RWPE1 (cell line): ENCODE results near the gene CIAO2A.

Experiments used
- CTCF ChIA-PET: fragments of 350-600 bp; sonication (Branson Sonifier 250); formaldehyde crosslinking; extraction: SDS; loops from one replicate; lab custom pipeline; 2021; lab: Yijun Ruan, JAX
- POLR2A ChIA-PET: fragments of 400-600 bp; formaldehyde crosslinking; extraction: SDS; loops from one replicate; lab custom pipeline; 2020; ENCODE audit warnings: antibody characterized with exemption; ENCODE audit not compliant: low non-redundant PET; lab: Yijun Ruan, JAX
- DNase-seq: peaks from one replicate; pipeline ENCODE4 v3.0.0; 2012; ENCODE audit warnings: low spot score
- H3K27ac ChIP-seq: fragments of 450-650 bp; 2 replicates; pipeline ENCODE4 v1.5.1; 2017
- CTCF ChIP-seq: fragments of 450-650 bp; conservative IDR thresholded peaks from 2 replicates; pipeline ENCODE4 v1.5.1; 2017; ENCODE audit warnings: low read depth, mild to moderate bottlenecking

CIAO2A gene

GRCh38 chr15:64038878-64039610, 54.6 kb downstream of the CIAO2A start:
- POLR2A ChIA-PET, result no interaction called here
- no peak for TF ChIP-seq CTCF
- CTCF ChIA-PET, result interaction anchor here (0.6 to 4.4 kb wide), 2 partner anchors 93 to 293 kb away, joined by 3 to 26 read pairs; no protein-coding TSS in a partner anchor
- no peak for DNase-seq
- H3K27ac ChIP-seq, result no peak overlapping the region

DNA sequence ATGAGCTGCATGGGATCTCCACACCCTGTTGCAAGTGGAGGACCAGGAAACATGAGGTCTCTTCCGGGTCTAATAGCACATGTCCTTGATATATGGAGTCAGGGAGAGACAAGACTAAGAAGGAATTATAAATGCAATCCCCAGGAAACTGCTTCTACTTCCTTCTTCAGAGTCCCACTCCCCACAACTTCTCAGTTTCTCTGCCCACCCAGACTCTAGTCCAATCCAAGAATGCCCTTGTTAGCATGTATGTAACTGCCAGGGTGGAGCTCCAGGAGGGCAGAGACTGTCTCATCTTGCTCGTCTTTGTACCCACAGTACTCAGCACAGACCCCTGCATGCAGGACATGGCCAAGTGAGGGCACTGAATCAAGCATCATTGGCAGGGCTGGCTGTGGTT, 55.7 kb downstream of the CIAO2A start:
- TF ChIP-seq CTCF, result no peak
- ChIA-PET POLR2A (no interaction called here), CTCF (interaction anchor here (0.9 kb wide), 1 partner anchor 29 kb away, joined by 7 read pairs; no protein-coding TSS in a partner anchor)
- no peak for DNase-seq
- no peak overlapping the region for H3K27ac ChIP-seq

DNA sequence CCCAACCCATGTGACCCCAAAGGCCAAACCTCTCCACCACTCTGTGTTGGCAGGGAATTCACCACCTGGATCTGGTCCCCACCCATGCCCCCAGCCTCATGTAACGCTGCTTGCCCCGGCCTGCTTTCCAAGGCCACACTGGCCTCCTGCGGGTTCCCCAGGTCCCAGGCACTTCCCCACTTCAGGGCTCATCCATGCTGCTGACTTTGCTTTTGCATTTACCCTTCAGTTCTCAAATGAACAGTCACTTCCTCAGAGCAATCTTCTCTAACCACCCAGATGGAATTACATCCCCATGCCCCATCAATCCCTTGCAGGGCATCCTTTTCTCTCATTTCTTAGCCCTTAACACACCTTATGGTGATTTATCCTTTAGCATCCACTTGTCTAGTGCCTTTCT, 56.5 kb downstream of the CIAO2A start:
- CTCF ChIA-PET, result interaction anchor here (0.7 kb wide), 1 partner anchor 109 kb away, joined by 3 read pairs; no protein-coding TSS in a partner anchor
- no peak for DNase-seq
- TF ChIP-seq CTCF, result no peak
- no peak overlapping the region for H3K27ac ChIP-seq
- POLR2A ChIA-PET, result no interaction called here

GRCh38 chr15:64035525-64035924, 58.1 kb downstream of the CIAO2A start:
- POLR2A ChIA-PET, result interaction anchor here (0.6 kb wide), 1 partner anchor 9 kb away, joined by 3 read pairs; no protein-coding TSS in a partner anchor
- no peak overlapping the region for H3K27ac ChIP-seq
- DNase-seq, result no peak
- TF ChIP-seq CTCF, result no peak
- CTCF ChIA-PET, result interaction anchor here (0.6 to 2.0 kb wide), 2 partner anchors 10 to 75 kb away, joined by 3 to 7 read pairs; partner anchors contain the start of gene DAPK2

GRCh38 chr15:64034519-64034918, 59.1 kb downstream of the CIAO2A start:
- POLR2A ChIA-PET, result no interaction called here
- TF ChIP-seq CTCF, result no peak
- no peak overlapping the region for H3K27ac ChIP-seq
- no peak for DNase-seq
- CTCF ChIA-PET, result interaction anchor here (1.1 to 2.0 kb wide), 2 partner anchors 11 to 89 kb away, joined by 3 to 7 read pairs; partner anchors contain the start of gene DAPK2

- ChIA-PET CTCF (no interaction called here), POLR2A (no interaction called here)
- H3K27ac ChIP-seq, result no peak overlapping the region
- no peak for TF ChIP-seq CTCF
- DNase-seq, result no peak
Measured at GRCh38 chr15:64032329-64032728, 61.3 kb downstream of the CIAO2A start.
